Measurements from ENCODE around the gene MBNL1. TPM values are rescaled to one million over a fixed set of nuclear protein-coding genes. Genes with fewer than 3 reads are reported as not detected.

MBNL1 gene
- total RNA-seq, 1 experiment from 2014 or later, result 200 TPM

- H3K9ac ChIP-seq (ENCODE audit: low read length), result no peak overlapping the region
- ChIA-PET POLR2A (interaction anchor here (1.6 kb wide), 1 partner anchor 175 kb away, joined by 5 read pairs; the partner anchor contains the start of gene MBNL1), CTCF (interaction anchor here (0.6 to 2.1 kb wide), 7 partner anchors 28 to 525 kb away, joined by 3 to 17 read pairs (median 5); no protein-coding TSS in a partner anchor), RAD21 (ENCODE audit: low non-redundant PET in 1 of 2, low total read pairs in 2 of 2, uncharacterized antibody in 2 of 2, unreplicated experiment in 2 of 2) (interaction anchor here (1.0 to 1.5 kb wide), 2 partner anchors 260 kb away, joined by 4 to 5 read pairs; no protein-coding TSS in a partner anchor)
- peak overlapping the region; percentile 11; the same call in 1 of the 2 replicates for H3K4me2 ChIP-seq (ENCODE audit: low read length)
- H3K4me1 ChIP-seq (ENCODE audit: control insufficient read depth in 1 of 2, insufficient read depth in 2 of 2, low read length in 2 of 2), result peaks cover 8 to 12% of the 10 kb centered on the region in 2 experiments; a peak in 3 of 4 replicates
- no peaks in the 10 kb centered on the region for H3K27me3 ChIP-seq (ENCODE audit: insufficient read depth, low read length)
- peaks cover 13% of the 10 kb centered on the region; the same call in 1 of the 2 replicates for H4K20me1 ChIP-seq (ENCODE audit: insufficient read depth)
- no peak overlapping the region for H3K4me3 ChIP-seq (replicated peaks in 1 of 2; ENCODE audit: low read depth in 1 of 2, low read length in 2 of 2)
- H3K9me3 ChIP-seq (ENCODE audit: control insufficient read depth in 1 of 2, insufficient read depth in 1 of 2, low read depth in 1 of 2, low read length in 2 of 2), result no peaks in the 10 kb centered on the region
- peaks cover 6 to 14% of the 10 kb centered on the region in 2 experiments for H3K36me3 ChIP-seq (ENCODE audit: control insufficient read depth in 1 of 2, insufficient read depth in 2 of 2, low read length in 2 of 2)
- BruUV-seq (replicated peaks), result no TSS peak
- peak; percentile 38 for DNase-seq (ENCODE audit: low read depth, low spot score)
- peak; percentile 61 for ATAC-seq
- TF ChIP-seq RAD21 (IDR thresholded peaks at IDR 0.05; ENCODE audit: low read depth) (peak; percentile 86), YY1 (IDR thresholded peaks at IDR 0.05; ENCODE audit: extremely low read depth, insufficient replicate concordance, low read depth, low read length) (no peak), CEBPB (IDR thresholded peaks at IDR 0.05; ENCODE audit: low read depth) (no peak), CTCF (IDR thresholded peaks at IDR 0.05 in 2 of 3, conservative IDR thresholded peaks at IDR 0.05 in 1 of 3; ENCODE audit: borderline replicate concordance in 1 of 3, insufficient read depth in 1 of 3, low read depth in 2 of 3, low read length in 2 of 3) (peak; percentile 49 to 69 (median 52); a peak in 5 of 6 replicates), ZBTB33 (IDR thresholded peaks at IDR 0.05; ENCODE audit: extremely low read depth, insufficient replicate concordance, low read length) (no peak)
- peak overlapping the region; percentile 17; the same call in 1 of the 2 replicates for H3K27ac ChIP-seq (ENCODE audit: low read depth, low read length)
- no peaks in the 10 kb centered on the region for H3K9me2 ChIP-seq (ENCODE audit: insufficient read depth)
- H3K79me2 ChIP-seq (ENCODE audit: insufficient read depth, low read length), result peaks cover 86% of the 10 kb centered on the region
- intact Hi-C loops (cut with micrococcal nuclease), result loop anchor here (1.0 to 5.0 kb wide), 4 partner anchors 172 to 418 kb away; no protein-coding TSS in a partner anchor
- H2AFZ ChIP-seq (ENCODE audit: low read depth, low read length, poor library complexity, severe bottlenecking), result no peak overlapping the region
Observed at GRCh38 chr3:152444029-152444641, 175.4 kb downstream of the MBNL1 start.
